GM12865 (cell line): Measurements from ENCODE around the gene TSC22D3.

Experiments
- DNase-seq: peaks from one replicate; pipeline ENCODE4 v3.0.0; 2010; ENCODE audit warnings: low read depth
- H3K4me3 ChIP-seq: 2 replicates; pipeline ENCODE4 v1.5.1; 2011; ENCODE audit warnings: mild to moderate bottlenecking, low read depth, low read length, control low read depth
- TF ChIP-seq, protein P1 (sequence below): IDR thresholded peaks from 2 replicates; pipeline ENCODE4 v1.5.1; 2011; ENCODE audit warnings: low read length, control low read depth, low read depth, inconsistent platforms; ENCODE audit not compliant: insufficient read depth; ENCODE audit errors: missing control alignments

Gene TSC22D3

DNA sequence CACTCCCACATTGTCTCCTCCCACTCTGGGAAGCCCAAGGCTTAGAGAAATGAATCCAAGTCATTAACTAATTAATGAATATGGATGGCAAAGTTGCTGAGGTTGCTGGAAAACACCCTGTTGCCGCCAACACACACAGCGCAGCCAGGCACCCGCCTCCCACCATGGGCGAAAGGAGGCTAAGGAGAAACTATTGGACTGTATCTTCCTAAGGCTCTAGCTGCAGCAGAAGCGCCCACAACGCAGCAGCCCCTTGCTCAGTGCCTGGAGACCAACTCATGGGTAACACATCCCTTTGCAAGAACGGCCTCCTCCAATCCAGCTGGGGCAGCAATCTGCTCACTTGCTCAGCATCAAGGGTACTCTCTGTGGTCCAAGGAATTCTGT is 34.2 kb downstream of the TSC22D3 start:
- H3K4me3 ChIP-seq = no peak overlapping the region
- TF ChIP-seq, protein P1, sequence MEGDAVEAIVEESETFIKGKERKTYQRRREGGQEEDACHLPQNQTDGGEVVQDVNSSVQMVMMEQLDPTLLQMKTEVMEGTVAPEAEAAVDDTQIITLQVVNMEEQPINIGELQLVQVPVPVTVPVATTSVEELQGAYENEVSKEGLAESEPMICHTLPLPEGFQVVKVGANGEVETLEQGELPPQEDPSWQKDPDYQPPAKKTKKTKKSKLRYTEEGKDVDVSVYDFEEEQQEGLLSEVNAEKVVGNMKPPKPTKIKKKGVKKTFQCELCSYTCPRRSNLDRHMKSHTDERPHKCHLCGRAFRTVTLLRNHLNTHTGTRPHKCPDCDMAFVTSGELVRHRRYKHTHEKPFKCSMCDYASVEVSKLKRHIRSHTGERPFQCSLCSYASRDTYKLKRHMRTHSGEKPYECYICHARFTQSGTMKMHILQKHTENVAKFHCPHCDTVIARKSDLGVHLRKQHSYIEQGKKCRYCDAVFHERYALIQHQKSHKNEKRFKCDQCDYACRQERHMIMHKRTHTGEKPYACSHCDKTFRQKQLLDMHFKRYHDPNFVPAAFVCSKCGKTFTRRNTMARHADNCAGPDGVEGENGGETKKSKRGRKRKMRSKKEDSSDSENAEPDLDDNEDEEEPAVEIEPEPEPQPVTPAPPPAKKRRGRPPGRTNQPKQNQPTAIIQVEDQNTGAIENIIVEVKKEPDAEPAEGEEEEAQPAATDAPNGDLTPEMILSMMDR = no peak
- DNase-seq = no peak

DNA sequence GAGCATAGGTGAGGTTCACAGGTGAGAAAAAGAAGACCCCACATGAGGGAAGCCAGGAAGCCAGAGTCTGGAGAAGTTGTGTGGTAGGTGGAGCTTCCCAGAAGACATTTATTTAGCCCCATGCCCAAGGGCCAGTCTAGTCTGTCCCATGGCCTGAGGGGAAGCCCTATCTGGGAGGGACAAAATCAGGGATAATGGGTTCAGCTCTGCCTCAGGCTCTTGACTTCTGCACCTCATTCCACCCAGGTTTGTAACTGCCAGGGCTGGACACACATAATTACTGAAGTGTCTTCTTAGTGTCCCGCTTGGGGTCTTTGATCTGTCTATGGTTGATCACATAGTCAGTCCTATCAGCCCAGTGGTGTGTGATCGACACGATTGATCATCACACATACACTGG is 36.0 kb downstream of the TSC22D3 start:
- TF ChIP-seq, protein P1 = no peak
- no peak overlapping the region for H3K4me3 ChIP-seq
- no peak for DNase-seq

DNA sequence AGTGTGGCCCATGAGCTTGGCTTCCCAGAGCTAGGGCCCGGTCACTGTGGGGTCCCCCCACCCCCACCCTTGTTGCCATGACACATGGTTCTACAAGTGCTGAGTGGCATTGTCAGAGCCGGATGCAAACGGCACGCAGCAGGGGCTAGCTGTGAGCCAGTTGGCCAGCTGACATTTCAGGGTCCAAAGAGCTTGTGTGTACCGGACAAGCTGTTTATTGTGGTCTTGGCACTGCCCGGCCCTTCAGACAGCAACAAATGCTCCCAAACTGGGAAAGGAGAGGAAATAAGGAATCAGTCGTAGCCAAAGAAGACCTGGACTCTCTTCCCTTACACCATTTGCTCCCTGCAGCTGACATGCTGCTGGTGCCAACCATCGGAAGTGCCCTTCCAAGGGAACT is 36.8 kb downstream of the TSC22D3 start:
- no peak overlapping the region for H3K4me3 ChIP-seq
- TF ChIP-seq, protein P1 = no peak
- DNase-seq = no peak

DNA sequence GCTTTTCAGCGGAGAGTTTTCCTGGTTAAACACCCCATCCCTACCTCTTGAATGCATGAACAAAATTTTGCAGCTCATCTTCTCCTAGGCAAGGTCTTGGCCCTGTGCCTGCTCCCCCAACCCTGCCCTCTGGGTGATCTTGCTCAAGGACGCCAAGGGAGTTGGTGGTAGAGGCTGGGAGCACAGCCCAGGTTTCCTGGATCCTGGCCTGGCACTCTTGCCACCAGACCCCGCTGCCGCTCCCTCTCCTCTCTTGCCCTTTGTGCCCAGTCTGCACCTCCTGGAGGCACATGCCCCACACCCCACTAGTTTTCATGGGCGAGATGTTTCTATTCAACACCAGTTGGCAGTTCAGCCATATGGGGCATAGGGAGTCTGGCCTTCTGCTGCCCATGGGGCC is 37.3 kb downstream of the TSC22D3 start:
- TF ChIP-seq, protein P1 = no peak

DNA sequence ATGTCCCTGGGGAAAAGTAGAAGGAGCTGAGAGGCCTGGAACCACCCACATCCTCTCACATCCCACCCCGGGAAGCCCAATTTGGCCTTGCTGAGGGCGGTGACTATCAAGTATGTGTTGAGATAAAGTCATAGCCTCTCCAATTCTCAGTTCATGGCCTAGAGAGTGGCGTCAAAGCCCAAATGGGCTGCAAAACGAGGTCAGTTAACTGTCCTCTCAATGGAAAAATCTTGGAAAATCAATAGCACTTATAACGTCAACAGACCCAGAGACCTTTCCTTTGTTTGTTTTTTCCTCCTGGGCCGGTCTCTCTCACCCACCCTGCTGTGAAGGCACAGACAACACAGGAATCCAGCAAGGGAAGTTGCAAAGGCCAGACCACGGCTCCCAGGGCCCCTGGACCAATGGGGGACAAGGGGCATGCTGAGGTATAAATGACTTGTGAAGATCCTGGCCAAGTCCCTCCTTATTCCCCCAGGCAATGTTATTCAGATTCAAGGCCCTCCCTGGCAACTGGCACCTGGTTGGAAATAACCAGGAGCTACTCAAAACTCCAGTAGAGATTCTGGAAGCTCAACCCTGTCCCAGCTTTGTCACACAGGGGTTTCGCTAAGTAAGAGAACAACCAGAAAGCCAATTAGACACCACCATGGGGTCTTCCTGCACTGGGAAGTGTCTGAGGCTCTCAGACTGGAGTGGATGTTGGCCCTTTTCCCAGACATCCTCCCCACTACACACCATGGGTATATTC is 38.6 kb downstream of the TSC22D3 start:
- TF ChIP-seq, protein P1 = no peak
- DNase-seq = no peak
- H3K4me3 ChIP-seq = no peak overlapping the region

More for the DNA sequence above, 37.3 kb downstream of the TSC22D3 start:
- H3K4me3 ChIP-seq = no peak overlapping the region
- no peak for DNase-seq

DNA sequence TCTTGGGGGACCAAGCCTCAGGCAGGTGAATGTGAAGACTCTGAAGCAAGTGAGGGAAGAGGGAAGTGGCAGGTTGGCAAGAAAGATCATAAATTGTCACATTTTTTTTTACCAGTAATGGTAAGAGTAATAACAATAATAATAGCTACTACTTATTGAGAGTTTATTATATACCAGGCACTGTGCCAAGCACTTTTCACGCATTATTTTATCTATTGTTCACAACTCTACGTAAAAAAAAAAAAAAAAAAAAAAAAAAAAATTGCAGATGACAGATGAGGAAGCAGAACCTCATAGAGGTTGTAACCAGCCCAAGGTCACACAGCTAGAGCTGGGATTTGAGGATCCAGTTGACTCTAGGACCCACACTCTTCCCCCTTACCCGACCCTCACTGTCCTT is 40.9 kb downstream of the TSC22D3 start:
- H3K4me3 ChIP-seq = no peak overlapping the region
- TF ChIP-seq, protein P1 = no peak
- no peak for DNase-seq

DNA sequence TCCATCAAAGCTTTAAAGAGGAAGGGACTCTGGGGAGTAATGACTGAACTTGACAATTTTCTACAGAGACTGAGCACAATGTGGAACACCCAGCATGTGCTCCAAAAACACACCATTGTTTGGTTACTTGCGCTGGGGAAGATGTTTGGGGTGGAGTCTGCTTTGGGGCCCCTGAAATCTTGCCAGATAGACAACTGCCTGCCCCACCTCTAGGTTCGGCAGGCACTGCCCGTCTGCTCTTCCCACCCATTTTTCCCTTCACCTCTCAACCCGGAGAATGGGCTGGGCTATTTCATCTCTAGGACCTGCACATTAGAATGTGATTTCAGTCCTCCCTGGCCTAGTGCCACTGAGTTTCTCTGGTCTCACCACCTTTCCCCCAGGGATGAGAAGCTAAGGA is 41.9 kb downstream of the TSC22D3 start:
- TF ChIP-seq, protein P1 = no peak
- H3K4me3 ChIP-seq = no peak overlapping the region
- DNase-seq = no peak
